Measurements from ENCODE around the gene FAM120B.

FAM120B gene

DNA sequence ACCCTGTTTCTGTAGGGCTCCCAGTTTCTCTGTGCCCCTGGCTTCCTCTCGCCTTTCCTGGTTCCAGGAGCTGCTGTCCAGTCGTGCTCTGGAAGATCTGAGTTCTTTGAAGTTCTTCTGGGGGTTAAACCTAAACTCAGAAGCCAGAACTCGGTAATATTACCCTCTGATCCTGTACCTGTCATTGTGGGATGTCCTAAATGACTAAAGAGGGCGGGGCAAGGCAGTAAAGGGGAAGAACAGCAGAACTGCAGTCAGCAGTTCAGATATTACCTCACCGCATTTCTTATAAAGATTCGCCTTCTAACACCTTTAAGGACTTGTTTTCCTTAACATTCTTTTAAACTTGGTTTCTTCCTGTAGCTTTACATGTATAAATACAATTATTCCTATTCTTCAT lies 63.9 kb downstream of the FAM120B start:
- DNase-seq (ENCODE audit: low read depth in 1 of 2, low spot score in 1 of 2), result peak in 1 of 2 experiments; percentile 17
- no peaks in the 10 kb centered on the region for H3K27me3 ChIP-seq (ENCODE audit: insufficient read depth, poor library complexity, severe bottlenecking)
- H3K27ac ChIP-seq (replicated peaks), result no peak overlapping the region
- no peak overlapping the region for H3K4me3 ChIP-seq (replicated peaks; ENCODE audit: insufficient read depth, low read length)
- TF ChIP-seq CTCF (IDR thresholded peaks at IDR 0.05; ENCODE audit: insufficient read depth, low read length), result no peak
- TF ChIP-seq, protein P1, sequence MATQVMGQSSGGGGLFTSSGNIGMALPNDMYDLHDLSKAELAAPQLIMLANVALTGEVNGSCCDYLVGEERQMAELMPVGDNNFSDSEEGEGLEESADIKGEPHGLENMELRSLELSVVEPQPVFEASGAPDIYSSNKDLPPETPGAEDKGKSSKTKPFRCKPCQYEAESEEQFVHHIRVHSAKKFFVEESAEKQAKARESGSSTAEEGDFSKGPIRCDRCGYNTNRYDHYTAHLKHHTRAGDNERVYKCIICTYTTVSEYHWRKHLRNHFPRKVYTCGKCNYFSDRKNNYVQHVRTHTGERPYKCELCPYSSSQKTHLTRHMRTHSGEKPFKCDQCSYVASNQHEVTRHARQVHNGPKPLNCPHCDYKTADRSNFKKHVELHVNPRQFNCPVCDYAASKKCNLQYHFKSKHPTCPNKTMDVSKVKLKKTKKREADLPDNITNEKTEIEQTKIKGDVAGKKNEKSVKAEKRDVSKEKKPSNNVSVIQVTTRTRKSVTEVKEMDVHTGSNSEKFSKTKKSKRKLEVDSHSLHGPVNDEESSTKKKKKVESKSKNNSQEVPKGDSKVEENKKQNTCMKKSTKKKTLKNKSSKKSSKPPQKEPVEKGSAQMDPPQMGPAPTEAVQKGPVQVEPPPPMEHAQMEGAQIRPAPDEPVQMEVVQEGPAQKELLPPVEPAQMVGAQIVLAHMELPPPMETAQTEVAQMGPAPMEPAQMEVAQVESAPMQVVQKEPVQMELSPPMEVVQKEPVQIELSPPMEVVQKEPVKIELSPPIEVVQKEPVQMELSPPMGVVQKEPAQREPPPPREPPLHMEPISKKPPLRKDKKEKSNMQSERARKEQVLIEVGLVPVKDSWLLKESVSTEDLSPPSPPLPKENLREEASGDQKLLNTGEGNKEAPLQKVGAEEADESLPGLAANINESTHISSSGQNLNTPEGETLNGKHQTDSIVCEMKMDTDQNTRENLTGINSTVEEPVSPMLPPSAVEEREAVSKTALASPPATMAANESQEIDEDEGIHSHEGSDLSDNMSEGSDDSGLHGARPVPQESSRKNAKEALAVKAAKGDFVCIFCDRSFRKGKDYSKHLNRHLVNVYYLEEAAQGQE (IDR thresholded peaks at IDR 0.05; ENCODE audit: insufficient replicate concordance, low read depth), result no peak
- TF ChIP-seq SPI1 (IDR thresholded peaks at IDR 0.05; ENCODE audit: borderline replicate concordance, low read depth), result no peak
- no peak for TF ChIP-seq POLR2AphosphoS5 (IDR thresholded peaks at IDR 0.05; ENCODE audit: low read depth)
- TF ChIP-seq GABPA (IDR thresholded peaks at IDR 0.05; ENCODE audit: low read depth), result no peak

GRCh38 chr6:170371080-170371479 lies 64.5 kb downstream of the FAM120B start:
- Histone ChIP-seq H3K27ac (replicated peaks) (no peak overlapping the region), H3K27me3 (ENCODE audit: insufficient read depth, poor library complexity, severe bottlenecking) (no peaks in the 10 kb centered on the region), H3K4me3 (replicated peaks; ENCODE audit: insufficient read depth, low read length) (no peak overlapping the region)
- TF ChIP-seq POLR2AphosphoS5 (IDR thresholded peaks at IDR 0.05; ENCODE audit: low read depth) (no peak), GABPA (IDR thresholded peaks at IDR 0.05; ENCODE audit: low read depth) (no peak), CTCF (IDR thresholded peaks at IDR 0.05; ENCODE audit: insufficient read depth, low read length) (no peak), SPI1 (IDR thresholded peaks at IDR 0.05; ENCODE audit: borderline replicate concordance, low read depth) (no peak)
- TF ChIP-seq, protein P1 (IDR thresholded peaks at IDR 0.05; ENCODE audit: insufficient replicate concordance, low read depth), result no peak
- DNase-seq (ENCODE audit: low read depth in 1 of 2, low spot score in 1 of 2), result no peak

GRCh38 chr6:170371588-170371987 lies 65.0 kb downstream of the FAM120B start:
- H3K27ac ChIP-seq (replicated peaks), result no peak overlapping the region
- H3K27me3 ChIP-seq (ENCODE audit: insufficient read depth, poor library complexity, severe bottlenecking), result no peaks in the 10 kb centered on the region
- TF ChIP-seq, protein P1 (IDR thresholded peaks at IDR 0.05; ENCODE audit: insufficient replicate concordance, low read depth), result no peak
- TF ChIP-seq GABPA (IDR thresholded peaks at IDR 0.05; ENCODE audit: low read depth), result no peak
- TF ChIP-seq POLR2AphosphoS5 (IDR thresholded peaks at IDR 0.05; ENCODE audit: low read depth), result no peak
- no peak for TF ChIP-seq CTCF (IDR thresholded peaks at IDR 0.05; ENCODE audit: insufficient read depth, low read length)
- TF ChIP-seq SPI1 (IDR thresholded peaks at IDR 0.05; ENCODE audit: borderline replicate concordance, low read depth), result no peak
- no peak for DNase-seq (ENCODE audit: low read depth in 1 of 2, low spot score in 1 of 2)
- H3K4me3 ChIP-seq (replicated peaks; ENCODE audit: insufficient read depth, low read length), result no peak overlapping the region

Data from HL-60 (cell line).